ENCODE measurements around the gene C19orf12. TPM values are rescaled to one million over a fixed set of nuclear protein-coding genes. Genes with fewer than 3 reads are reported as not detected.
A peak's percentile ranks its signal among the peaks of the same experiment; 100 is the strongest.

Gene C19orf12
- polyA plus RNA-seq, 3 donors, result 20.3 to 21.0 (median 20.7) TPM

DNA sequence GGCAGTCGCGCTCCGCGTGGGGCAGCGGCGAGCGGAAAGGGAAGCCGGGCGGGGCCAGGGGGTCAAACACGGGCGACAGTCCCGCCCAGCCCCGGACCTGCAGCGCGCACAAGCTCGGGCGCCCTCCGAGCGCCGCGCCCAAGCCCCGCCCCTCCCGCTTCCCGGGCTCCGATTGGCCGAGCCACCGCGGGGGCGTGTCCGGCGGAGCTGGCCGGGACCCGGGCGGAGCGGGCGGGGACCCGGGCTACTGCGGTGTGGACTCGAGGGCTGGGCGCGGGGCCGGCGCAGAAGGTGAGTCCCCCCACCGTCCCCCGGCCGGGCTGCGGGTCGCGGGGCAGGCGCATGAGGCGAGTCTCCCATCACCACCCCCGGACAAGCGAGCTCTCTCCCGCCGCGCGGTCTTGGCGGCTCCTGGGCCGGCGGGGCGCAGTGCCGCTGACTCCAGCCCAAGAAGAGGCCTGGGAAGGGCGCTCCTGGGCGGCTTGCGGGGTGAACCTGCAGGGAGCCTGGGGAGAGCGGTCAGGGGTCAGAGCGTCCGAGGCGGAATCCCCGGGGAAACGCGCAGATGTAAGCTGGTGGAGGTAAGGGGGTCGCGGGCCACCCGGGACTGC lies 49.7 kb downstream of the C19orf12 start, which contains the start of gene PLEKHF1:
Gene PLEKHF1 (plus strand): TSS at position 247 of the 611 bp plus-strand sequence. CDS start 8,379 bp downstream, outside the sequence.
- peak in 2 of 3 donors; percentile 62 to 71 for DNase-seq (ENCODE audit: low read depth in 3 of 3, low spot score in 2 of 3)

DNA sequence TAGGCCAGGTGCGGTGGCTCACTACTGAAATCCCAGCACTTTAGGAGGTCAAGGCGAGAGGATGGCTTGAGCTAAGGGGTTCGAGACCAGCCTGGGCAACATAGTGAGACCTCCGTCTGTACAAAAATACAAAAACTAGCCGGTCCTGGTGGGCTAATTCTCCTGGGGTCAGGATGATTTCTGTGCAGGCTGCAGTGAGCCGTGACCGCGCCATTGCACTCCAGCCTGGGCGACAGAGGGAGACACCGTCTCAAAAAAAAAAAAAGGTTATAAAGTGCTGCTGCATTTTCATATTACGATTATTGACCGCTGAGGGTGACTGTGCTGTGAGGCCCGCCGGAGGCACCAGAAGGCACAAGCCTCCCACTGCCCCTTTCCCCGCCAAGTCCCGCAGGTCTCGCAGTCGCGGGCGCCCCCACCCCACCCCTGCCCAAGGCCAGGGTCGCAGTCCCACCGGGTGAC lies 50.3 kb downstream of the C19orf12 start:
- DNase-seq (ENCODE audit: low read depth in 3 of 3, low spot score in 2 of 3), result no peak

DNA sequence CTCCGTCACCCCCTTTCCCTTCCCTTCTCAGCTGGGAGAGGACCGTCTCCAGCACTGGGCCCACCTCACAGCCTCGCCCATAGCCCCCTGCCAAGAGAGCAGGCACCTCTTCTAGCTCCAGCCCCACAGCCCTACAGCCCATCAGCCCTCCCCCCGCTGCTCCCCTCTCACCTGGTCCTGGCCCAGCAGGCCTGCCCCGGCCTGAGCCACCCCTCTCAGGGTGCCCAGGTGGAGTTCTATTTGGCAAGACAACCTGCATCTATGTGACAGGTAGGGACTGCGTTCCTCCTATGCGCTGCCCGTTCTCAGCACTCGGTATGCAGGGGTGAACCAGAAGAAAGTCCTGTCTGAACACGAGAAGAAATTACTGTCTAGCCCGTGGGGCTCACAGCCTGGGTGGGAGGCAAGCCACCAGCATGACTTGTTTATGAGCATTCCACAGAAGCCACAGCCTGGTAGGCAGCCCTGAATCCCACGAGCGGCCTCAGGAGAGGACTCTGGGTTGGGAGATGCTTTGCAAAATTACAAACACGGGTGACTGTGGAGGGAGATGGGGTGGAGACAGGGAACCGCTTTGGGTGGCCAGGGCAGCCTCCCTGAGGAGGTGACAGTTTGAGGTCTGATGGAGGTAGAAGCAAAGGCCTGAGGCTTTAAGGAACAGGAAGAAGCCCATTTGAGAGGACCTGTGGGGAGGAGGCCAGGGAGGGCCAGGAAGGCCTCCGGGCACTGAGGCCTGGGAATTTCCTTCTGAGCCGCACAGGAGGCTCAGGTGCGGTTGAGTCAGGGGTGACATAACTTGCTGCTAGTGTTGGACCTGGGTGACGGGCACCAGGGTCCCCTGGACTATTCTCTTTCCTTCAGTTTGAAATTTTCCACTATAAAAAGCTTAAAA lies 51.0 kb downstream of the C19orf12 start:
- DNase-seq (ENCODE audit: low read depth in 3 of 3, low spot score in 2 of 3), result no peak

DNA sequence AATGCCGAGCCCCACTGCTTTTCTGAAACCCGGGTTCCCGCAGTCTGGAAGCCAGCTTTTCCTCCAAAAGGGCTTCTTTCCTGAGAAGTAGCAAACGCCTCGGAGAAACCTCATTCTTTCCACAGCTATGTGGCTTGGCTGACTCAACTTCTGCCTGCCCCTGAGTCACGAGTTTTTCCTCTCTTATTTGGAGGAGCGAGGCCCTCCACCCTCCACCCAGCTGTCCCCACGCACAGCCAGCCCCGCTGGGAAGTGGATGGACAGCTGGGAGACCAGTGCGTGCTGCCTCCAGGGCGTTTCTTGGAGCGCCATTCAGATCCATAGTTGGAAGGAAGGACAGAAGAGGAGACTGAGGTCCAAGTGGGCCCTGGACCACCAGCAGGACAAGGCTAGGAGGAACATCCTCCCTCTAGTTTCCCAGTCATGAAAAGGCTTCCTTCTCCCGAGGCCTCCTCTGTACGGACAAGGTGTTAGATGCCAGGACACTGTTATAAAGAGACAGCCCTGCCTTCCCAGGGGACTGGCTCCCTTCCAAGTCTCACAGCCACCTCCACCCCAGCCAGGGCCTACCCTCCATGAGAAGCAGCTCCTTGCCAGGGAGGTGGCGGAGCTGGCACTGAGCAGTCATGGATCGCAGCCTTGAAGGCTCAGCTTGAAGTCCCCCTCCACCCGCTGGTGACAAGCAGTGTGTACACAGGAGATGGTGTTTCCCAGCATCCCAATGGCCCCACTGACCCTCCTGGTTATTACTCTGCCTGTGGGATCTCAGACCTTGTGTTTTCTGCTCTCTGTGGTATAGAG lies 52.3 kb downstream of the C19orf12 start:
- no peak for DNase-seq (ENCODE audit: low read depth in 3 of 3, low spot score in 2 of 3)

DNA sequence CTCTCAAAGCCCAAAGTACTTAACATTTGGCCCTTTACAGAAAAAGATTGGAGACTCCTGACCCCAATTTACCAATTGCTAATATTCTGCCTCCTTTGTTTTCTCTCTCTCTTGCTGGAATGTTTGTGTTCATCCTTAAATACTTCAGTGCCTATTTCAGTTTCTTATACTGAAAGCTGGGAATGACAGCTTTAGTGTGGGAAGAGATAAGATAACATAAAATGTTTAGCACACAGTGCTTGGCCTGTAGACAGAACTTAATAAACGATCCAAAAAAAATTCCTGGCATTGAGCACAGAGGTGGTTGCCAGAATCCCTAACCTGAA lies 52.8 kb downstream of the C19orf12 start:
- no peak for DNase-seq (ENCODE audit: low read depth in 3 of 3, low spot score in 2 of 3)

DNA sequence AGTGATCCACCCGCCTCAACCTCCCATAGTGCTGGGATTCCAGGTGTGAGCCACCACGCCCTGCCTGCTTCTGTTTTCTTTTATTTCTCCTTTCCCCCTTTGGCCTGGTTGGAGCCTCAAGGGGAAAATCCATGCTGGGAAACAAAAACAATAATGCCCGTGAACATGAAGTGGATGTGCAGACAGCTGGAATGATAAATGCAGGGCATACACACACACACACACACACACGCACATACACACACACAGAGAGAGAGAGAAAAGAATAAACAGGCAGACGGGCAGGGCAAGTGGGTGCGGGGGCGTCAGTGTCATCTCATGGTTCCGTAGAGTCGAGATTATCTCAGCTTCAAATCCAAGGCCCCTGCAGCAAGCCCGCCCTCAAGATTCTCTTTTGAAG lies 54.2 kb downstream of the C19orf12 start:
- DNase-seq (ENCODE audit: low read depth in 3 of 3, low spot score in 2 of 3), result no peak

DNA sequence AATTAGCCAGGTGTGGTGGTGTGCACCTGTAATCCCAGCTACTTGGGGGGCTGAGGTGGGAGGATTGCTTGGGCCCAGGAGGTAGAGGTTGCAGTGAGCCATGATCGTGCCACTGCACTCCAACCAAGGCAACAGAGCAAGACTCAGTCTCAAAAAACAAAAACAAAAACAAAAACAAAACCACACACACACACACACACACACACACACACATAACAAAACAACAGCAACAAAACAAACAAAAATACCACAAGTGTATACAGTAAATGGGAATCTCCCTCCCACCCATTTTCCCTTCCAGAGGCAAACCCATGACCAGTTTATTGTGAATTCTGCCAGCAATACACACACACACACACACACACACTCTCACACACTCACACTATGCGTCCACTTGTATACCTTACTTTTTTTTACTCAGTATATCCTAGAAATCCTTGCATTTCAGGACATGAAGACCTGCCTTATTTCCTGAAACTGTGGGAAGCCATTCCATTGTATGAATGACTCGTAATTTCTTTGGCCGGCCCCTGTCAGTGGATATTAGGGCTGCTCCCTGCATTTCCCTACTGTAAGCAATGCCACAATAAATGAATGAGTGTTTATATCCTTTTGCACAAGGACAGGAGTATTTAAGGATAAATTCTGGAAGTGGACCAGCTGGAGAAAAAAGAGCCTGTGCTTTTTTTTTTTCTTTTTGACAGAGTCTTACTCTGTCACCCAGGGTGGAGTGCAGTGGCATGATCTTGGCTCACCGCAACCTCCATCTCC lies 56.7 kb downstream of the C19orf12 start:
- no peak for DNase-seq (ENCODE audit: low read depth in 3 of 3, low spot score in 2 of 3)

DNA sequence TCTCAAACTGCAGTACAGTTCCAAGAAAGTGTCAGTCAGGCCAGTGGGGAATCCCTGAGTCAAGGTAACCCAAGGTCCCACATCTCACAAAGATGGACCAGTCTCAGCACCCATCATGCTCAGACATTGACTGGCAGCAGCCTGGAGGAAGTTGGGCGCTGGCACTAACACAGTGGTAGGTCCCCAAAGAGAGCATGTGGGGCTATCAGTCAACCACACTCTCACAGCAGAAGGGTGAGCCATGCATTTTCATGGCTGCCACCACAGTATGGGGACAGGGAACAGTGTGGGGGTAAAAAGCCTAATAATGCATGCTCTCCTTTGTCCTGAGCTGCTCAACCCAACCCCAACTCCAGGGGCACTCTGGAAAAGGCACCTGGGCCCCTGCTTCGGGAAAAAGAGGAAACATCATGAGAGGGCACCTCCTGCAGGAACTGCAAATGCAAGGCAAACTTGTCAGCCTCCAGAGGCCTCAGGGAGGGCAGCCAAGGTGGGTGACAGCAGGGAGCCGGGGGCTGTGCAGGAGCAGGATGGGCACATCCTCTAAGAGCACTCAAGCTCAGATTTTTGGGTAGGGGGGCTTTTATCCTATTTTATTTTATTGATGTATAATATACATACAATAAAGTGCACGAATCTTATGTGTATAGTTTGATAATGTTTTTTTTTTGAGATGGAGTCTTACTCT lies 59.3 kb downstream of the C19orf12 start:
- no peak for DNase-seq (ENCODE audit: low read depth in 3 of 3, low spot score in 2 of 3)

DNA sequence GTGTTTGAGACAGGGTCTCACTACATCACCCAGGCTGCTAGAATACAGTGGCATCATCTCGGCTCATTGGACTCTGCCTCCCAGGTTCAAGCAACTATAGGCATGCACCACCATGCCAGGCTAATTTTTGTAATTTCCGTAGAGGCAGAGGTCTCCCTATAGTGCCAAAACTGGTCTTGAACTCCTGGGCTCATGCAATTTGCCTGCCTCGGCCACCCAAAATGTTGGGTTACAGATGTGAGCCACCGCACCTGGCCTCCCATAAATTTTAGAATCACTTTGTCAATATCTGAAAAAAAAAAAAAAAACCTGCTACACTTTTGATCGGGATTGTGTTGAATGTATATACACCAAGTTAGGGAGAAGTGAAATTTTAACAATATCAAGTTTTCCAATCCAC lies 61.7 kb downstream of the C19orf12 start:
- no peak for DNase-seq (ENCODE audit: low read depth in 3 of 3, low spot score in 2 of 3)

DNA sequence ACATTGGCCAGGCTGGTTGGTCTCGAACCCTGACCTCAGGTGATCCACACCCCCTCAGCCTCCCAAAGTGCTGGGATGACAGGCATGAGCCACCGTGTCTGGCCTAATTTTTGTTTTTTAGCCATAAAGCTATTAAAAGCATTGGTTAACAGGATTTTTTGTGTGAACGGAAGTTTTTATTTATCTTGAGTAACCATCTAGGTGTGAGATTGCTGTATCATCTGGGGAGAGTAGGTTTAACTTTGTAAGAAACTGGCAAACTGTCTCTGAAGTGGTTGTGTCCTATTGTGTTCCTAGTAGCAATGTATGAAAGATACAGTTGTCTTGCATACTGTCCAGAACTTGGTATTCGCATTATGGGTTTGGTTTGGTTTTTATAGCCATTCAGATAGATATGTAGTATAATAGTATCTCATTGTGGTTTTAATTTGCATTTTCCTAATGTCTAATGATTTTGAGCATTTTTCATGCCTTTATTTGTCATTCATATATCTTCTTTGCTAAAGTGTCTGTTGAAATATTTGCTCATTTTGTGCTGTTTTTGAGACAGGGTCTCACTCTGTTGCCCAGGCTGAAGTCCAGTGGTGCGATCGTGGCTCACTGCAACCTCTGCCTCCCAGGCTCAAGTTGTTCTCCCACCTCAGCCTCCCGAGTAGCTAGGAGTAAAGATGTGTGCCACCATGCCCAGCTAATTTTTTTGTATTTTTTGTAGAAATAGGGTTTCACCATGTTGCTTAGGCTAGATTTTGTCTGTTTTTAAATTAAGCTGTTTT lies 63.3 kb downstream of the C19orf12 start:
- DNase-seq (ENCODE audit: low read depth in 3 of 3, low spot score in 2 of 3), result no peak

DNA sequence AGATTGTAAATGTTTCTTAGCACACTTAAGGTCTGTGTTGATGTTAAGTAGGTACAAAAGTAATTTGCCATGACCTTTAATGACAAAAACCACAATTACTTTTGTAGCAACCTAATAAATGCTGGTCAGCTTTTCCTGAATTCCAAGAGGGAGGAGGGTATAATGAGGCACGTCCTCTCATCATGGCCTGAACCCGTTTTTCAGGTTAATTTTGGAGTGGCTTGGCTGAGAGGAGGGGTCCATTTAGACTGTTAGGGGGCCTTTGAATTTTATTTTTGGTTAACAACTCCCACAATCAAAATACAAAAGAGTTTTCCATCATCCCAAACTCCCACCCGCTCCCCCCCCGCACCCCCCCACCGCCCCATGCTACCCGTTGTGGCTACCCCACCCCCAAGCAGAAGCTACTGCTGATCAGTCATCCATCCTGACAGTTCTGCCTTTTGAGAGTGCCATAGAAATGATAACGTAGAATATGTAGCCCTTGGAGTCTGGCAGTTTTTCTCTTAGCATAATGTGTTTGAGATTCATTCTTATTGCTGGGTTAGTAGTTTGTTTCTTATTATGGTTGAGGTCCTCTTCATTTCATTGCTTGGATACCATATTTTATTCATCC lies 64.2 kb downstream of the C19orf12 start:
- DNase-seq (ENCODE audit: low read depth in 3 of 3, low spot score in 2 of 3), result no peak

Other genes with a start within 250 kb of the C19orf12 start
- under 1 TPM; 0.17 to 0.69 (median 0.29) TPM for gene VSTM2B, start 189.3 kb downstream of the C19orf12 start, polyA plus RNA-seq (ENCODE audit: insufficient read length in 3 of 3)
- 10 to 100 TPM; 73.3 to 75.3 (median 73.9) TPM for gene POP4, start 109.0 kb downstream of the C19orf12 start, polyA plus RNA-seq (ENCODE audit: insufficient read length in 3 of 3)
- 1 to 10 TPM; 1.2 to 1.7 (median 1.5) TPM for gene PLEKHF1, start 49.8 kb downstream of the C19orf12 start, polyA plus RNA-seq (ENCODE audit: insufficient read length in 3 of 3)
- gene CCNE1, start 96.7 kb upstream of the C19orf12 start, polyA plus RNA-seq (ENCODE audit: insufficient read length in 3 of 3), result 10 to 100 TPM in 1 of 3 donors, 1 to 10 TPM in 2; 8.5 to 10.8 (median 8.5) TPM
- 100 to 1,000 TPM; 123 to 141 (median 131) TPM for gene URI1, start 227.0 kb upstream of the C19orf12 start, polyA plus RNA-seq (ENCODE audit: insufficient read length in 3 of 3)